ENCODE measurements around the gene ZFP64.
"Not testable (repeated sequence)": the region's sequence is repeated elsewhere in the genome, so short reads cannot be mapped to it uniquely, and the experiment has no call there.

Gene ZFP64

DNA sequence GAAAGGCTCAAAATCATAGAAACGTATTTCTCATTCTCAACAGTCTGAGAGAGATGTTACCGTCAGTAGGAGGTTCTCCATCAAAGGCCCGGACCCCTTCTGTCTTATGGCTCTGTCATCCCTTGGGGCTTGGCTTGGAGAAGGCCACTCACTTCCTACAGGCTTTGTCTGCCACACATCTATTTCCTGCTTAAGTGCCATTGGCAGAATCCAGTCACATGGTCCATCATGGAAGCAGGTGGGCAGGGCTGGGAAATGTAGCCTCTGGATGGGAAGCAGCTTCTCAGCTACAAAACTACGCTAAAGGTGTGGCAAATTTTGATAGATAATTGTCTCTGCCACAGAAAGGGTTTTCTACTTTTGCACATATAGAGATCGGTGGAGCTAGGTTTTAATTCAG is 12.6 kb upstream of the ZFP64 start:
- DNase-seq (ENCODE audit: low spot score): no peak

- DNase-seq (ENCODE audit: low spot score): no peak
These were observed 9.8 kb upstream of the ZFP64 start for GRCh38 chr20:52201395-52201794.

- no peak for DNase-seq (ENCODE audit: low spot score)
These were observed 9.3 kb upstream of the ZFP64 start for GRCh38 chr20:52200870-52201269.

DNA sequence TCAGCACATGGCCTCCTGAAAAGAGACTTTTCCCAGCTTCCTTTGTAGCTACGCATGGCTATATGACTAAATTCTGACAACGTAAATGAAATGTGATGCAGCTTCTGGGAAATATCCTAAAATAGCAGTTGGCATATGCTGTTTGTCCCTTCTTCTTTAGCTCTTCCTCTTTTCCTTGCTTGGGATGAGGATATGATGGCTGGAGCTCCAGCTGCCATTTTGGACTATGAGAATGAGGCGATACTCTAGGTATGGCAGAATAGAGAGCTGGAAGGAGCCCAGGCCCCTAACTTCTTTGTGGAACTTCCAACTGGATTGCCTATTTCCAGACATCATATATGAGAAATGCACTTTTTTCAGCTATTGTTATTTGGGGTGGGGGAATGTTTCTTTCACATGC is 5.3 kb upstream of the ZFP64 start:
- DNase-seq (ENCODE audit: low spot score): no peak

- no peak for DNase-seq (ENCODE audit: low spot score)
These were observed 2.4 kb upstream of the ZFP64 start for GRCh38 chr20:52193886-52194545.

DNA sequence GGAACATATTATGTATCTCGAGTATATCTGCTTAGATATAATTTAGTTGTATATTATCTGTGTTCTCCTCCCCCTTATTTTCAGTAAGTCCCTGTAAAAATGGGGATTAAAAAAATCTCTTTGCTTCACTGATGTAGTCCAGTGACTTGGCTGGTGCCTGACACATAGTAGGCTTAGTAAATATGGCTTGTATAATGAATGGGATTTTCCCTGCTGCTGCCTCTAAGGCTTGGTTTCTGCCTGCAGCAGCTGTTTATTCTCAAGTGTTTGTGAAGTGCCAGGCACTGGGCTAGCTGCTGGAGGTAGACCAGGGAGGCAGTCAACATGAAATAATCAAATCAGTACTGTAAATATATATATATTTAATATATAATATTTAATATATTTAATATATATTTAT is 1.6 kb upstream of the ZFP64 start:
- no peak for DNase-seq (ENCODE audit: low spot score)

GRCh38 chr20:52192719-52193007 is 1.1 kb upstream of the ZFP64 start:
- not testable (repeated sequence) for DNase-seq (ENCODE audit: low spot score)

DNA sequence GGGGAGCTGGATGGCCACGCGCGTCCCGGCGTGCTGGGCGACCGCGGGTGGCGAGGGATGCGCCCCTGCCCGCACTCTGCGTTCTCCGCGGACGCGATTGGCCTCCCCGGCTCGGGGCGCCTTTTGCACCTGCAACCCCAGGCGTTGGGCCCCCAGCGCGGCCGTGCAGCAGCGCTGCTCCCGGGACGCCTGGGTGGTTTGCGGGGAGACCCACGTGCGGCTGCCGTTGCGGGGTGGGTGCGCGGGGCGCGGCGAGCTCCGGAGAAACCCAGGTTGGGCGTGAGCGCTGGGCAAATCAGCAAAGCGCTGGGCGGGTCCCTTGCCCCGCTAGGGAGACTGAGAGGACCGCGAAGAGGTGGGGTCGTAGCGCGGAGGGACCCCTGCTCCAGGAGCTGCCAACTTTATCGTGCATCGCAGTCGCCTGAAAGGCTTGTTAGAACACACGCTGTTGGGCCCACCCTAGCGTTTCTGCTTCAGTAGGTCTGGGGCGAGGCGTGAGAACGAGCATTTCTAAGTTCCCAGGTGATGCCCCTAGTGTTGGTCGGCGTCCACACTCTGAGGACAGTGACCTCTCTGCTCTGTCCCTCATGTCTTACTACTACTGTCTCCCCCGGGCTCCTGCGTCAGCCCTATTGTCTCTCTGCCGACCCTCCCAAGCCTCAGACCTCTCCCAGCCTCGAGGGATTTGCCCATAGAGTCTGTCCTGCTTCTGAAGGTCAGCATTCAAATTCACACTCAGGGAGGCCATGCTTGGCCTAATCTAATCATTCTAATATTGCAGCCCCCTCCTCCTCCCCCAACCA is 538 bp upstream of the ZFP64 start:
- peak; percentile 69 for DNase-seq (ENCODE audit: low spot score)

DNA sequence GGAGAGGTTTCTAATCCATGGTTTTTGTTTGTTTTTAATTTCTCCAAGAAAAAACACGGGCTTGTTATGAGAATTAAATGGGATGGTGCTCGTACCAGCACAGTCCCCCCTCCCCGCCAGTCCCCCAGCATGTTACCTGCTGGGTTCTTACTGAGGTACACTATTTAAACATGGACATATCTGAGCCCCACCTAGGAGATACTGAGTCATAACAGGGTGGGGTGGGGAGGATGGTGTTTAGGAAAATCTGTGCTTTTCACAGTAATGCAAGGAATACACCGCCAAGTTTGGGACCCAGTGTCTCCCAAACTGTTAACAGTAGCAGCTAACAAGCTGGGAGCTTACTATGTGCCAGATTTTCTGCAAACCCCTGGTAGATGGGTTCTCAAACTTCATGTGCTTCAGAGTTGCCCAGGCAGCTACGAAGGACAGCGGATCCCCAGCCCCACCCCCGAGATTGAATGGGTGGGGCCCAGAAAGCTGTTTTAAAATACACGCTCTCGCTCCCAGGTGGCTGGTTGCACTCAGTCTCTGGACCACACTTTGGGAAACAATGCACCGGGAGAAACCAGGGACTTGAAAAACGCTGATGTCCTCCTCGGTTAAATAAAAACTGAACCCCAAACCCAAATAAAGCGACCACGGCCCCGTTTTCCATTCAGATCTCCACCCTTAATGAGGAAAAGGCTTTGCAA is 995 bp downstream of the ZFP64 start:
- DNase-seq (ENCODE audit: low spot score): no peak

GRCh38 chr20:52181766-52182165 is 9.8 kb downstream of the ZFP64 start:
- DNase-seq (ENCODE audit: low spot score): no peak

DNA sequence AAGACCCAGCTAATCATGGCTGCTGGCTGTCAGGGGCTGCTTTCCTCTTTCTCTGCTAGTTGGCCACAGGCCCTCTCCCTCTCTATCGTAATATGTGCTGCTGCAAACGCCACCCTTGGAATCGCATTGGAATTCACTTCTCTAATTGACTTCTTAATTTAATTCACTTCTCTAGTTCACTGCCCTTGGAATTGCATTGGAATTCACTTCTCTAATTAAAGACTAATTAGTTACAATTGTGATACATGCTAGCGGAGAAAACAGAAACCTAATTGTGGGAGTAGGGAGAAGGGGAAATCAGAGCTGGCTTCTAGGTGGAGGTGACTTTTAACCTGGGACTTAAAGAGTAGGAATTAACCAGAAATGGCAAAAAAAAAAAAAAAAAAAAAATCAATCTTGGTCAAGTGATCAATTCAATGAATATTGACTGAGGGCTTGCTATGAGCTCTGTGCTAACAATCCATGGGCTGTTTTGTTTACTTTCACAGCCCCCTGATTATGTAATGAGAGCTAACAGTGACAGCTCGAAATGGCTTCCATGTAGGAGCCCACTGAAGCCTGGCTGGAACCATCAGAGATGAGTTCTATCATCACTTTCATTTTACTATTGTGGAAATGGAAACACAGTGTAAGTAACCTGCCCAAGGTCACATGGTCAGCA is 11.3 kb downstream of the ZFP64 start:
- no peak for DNase-seq (ENCODE audit: low spot score)

GRCh38 chr20:52179331-52180179 is 12.0 kb downstream of the ZFP64 start:
- DNase-seq (ENCODE audit: low spot score): no peak

GRCh38 chr20:52178691-52179090 is 12.9 kb downstream of the ZFP64 start:
- no peak for DNase-seq (ENCODE audit: low spot score)

DNA sequence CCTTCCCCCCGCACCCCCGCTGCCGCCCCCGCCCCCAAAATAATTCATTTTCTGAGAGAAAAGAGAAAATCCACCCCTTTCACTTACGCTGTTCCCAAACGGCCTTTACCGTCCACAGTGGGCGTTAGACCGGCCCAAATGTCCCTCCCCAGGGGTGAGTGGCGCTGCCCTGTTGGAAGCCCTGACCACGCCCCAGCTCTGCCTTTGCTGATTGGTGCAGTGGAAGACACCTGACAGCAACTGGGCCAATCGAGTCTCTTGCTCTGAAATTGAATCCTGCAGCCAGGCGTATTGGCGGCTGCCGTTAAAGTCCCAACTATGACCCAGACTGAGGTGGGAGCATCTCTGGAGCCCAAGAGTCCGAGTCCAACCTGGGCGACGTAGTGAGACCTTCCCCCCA is 15.7 kb downstream of the ZFP64 start:
- DNase-seq (ENCODE audit: low spot score): no peak

DNA sequence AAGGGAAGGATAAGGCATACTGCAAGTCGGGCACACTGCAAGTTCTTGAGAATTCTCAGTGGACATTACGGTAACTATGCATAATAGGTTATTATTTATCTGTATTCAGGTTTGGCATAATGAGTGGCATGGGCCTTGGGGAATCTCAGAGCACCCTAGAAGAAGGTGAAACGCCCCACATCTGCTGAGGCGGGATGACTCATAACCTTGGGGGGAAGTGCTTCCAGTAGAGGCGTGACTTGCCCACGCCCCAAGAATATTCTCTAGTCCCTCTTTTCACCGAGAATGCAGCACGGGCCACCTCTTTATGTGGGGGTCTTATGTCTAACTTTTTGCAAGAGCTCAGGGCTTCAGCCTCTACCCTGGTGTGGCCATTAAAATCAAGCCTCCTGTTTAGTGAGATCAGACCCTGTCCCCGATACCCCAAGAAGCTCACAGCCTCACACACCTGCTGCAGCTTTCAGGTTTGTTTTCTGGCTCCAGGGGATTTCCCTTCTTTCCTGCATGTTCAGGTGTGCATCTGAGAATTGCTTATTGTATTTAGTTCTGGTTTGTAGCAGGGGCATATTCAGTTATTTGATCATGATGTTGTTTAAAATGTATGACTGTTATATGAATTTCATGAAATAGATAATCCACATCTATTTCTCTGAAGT is 19.1 kb downstream of the ZFP64 start:
- no peak for DNase-seq (ENCODE audit: low spot score)

- DNase-seq (ENCODE audit: low spot score): no peak
These were observed 20.6 kb downstream of the ZFP64 start for GRCh38 chr20:52171025-52171424.

DNA sequence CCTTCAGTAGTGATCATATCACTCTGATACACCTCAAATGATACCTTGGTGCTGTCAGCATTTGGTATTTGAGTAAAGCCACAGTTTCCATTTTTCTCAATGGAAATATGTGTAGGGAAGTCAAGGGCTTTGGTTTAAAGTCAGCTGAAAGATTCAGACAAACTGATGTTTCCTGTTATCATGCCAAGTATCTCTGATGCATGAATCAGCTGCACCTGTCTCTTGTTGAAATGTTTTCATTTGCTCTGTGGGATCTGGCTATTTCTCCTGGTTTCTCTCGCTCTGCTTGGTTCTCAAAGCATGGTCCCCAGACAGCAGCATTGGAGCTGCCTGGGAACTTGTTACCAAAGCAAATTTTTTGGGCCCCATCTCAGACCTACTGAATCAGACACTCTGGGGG is 23.5 kb downstream of the ZFP64 start:
- no peak for DNase-seq (ENCODE audit: low spot score)

DNA sequence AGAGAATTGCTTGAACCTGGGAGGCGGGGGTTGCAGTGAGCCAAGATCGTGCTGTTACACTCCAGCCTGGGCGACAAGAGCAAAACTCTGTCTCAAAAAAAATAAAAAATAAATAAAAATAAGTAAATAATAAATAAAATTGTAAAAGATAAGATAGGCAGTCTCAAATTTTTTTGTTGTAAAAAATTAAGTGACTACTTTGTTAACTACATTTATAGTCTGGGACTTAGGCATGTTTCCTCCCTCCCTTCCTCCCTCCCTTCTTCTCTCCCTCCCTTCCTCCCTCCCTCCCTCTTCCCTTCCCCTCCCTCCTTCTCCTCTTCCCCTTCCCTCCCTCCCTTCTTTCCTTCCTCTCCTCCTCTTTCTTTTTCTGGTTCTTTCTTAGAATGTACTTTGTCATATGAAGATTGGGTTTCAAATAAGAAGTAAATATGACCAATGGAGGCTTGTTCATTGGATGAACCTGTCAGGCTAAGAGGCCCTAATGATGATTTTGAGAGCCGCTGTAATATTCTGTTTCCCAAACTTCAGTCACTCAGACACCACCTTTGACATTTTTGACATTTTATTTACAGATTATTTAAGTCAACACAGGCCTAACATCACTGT is 24.2 kb downstream of the ZFP64 start:
- no peak for DNase-seq (ENCODE audit: low spot score)

GRCh38 chr20:52166150-52166549 is 25.4 kb downstream of the ZFP64 start:
- DNase-seq (ENCODE audit: low spot score): no peak

- DNase-seq (ENCODE audit: low spot score): no peak
These were observed 30.9 kb downstream of the ZFP64 start for GRCh38 chr20:52160621-52161204.
